Type B pancreatic cell (in vitro differentiated cells): ENCODE data around the gene DAAM2. TPM values are rescaled to one million over a fixed set of nuclear protein-coding genes. Genes with fewer than 3 reads are reported as not detected.

Experiments used
- DNase-seq: peaks from one replicate; pipeline ENCODE4 v3.0.0; 2021; ENCODE audit warnings: mixed read lengths; ENCODE audit not compliant: unreplicated experiment; ENCODE audit errors: extremely low spot score
- H3K27ac Mint-ChIP-seq: 2 replicates; pipeline ENCODE4 v1.8.0; 2021; ENCODE audit warnings: mild to moderate bottlenecking, mixed read lengths
- H3K27me3 Mint-ChIP-seq: 2 replicates; pipeline ENCODE4 v1.8.0; 2021; ENCODE audit warnings: mixed read lengths
- H3K36me3 Mint-ChIP-seq: 2 replicates; pipeline ENCODE4 v1.8.0; 2021; ENCODE audit warnings: mixed read lengths
- H3K4me1 Mint-ChIP-seq: one replicate; pipeline ENCODE4 v1.8.0; 2021; ENCODE audit warnings: mixed read lengths; ENCODE audit not compliant: unreplicated experiment
- H3K4me3 Mint-ChIP-seq: 2 replicates; pipeline ENCODE4 v1.8.0; 2021; ENCODE audit warnings: mild to moderate bottlenecking, mixed read lengths
- H3K9me3 Mint-ChIP-seq: 2 replicates; pipeline ENCODE4 v1.8.0; 2021; ENCODE audit warnings: mixed read lengths
- CTCF ChIP-seq: fragments of 200-600 bp; sonication (generic); conservative IDR thresholded peaks from 2 replicates; pipeline ENCODE4 v1.5.0; 2021; ENCODE audit warnings: antibody characterized with exemption, mild to moderate bottlenecking
- total RNA-seq: library from RNA; stranded (reverse); gene quantifications from 2 replicates; pipeline ENCODE4 v1.2.1, GENCODE V29; 2021; ENCODE audit warnings: low replicate concordance

Gene DAAM2
- total RNA-seq, 1 donor from 2014 or later = 22.6 TPM

- H3K4me1 Mint-ChIP-seq = peaks cover 13% of the 10 kb centered on the region
- no peak for DNase-seq
- H3K9me3 Mint-ChIP-seq = no peaks in the 10 kb centered on the region
- no peak overlapping the region for H3K27ac Mint-ChIP-seq
- H3K27me3 Mint-ChIP-seq = peaks cover 3% of the 10 kb centered on the region
- no peaks in the 10 kb centered on the region for H3K36me3 Mint-ChIP-seq
- no peak for TF ChIP-seq CTCF
- H3K4me3 Mint-ChIP-seq = no peak overlapping the region
Observed at GRCh38 chr6:39948199-39948791, 156.1 kb downstream of the DAAM2 start.

GRCh38 chr6:39950125-39950720 lies 158.0 kb downstream of the DAAM2 start:
- Mint-ChIP-seq H3K9me3 (no peaks in the 10 kb centered on the region), H3K27me3 (peaks cover 3% of the 10 kb centered on the region), H3K36me3 (no peaks in the 10 kb centered on the region), H3K4me3 (no peak overlapping the region), H3K4me1 (peaks cover 13% of the 10 kb centered on the region), H3K27ac (no peak overlapping the region)
- TF ChIP-seq CTCF = no peak
- no peak for DNase-seq

- Mint-ChIP-seq H3K27ac (no peak overlapping the region), H3K36me3 (no peaks in the 10 kb centered on the region), H3K4me1 (peaks cover 13% of the 10 kb centered on the region), H3K4me3 (no peak overlapping the region), H3K27me3 (peaks cover 3% of the 10 kb centered on the region), H3K9me3 (no peaks in the 10 kb centered on the region)
- no peak for TF ChIP-seq CTCF
- no peak for DNase-seq
Observed at GRCh38 chr6:39951191-39951590, 159.0 kb downstream of the DAAM2 start.

GRCh38 chr6:39951716-39952115 lies 159.5 kb downstream of the DAAM2 start:
- Mint-ChIP-seq H3K9me3 (no peaks in the 10 kb centered on the region), H3K36me3 (no peaks in the 10 kb centered on the region), H3K4me3 (no peak overlapping the region), H3K27me3 (peaks cover 3% of the 10 kb centered on the region), H3K4me1 (peaks cover 13% of the 10 kb centered on the region), H3K27ac (no peak overlapping the region)
- no peak for TF ChIP-seq CTCF
- no peak for DNase-seq

GRCh38 chr6:39952167-39952566 lies 160.0 kb downstream of the DAAM2 start:
- H3K36me3 Mint-ChIP-seq = no peaks in the 10 kb centered on the region
- no peak overlapping the region for H3K27ac Mint-ChIP-seq
- no peak for DNase-seq
- H3K27me3 Mint-ChIP-seq = peaks cover 3% of the 10 kb centered on the region
- H3K4me1 Mint-ChIP-seq = peaks cover 13% of the 10 kb centered on the region
- H3K4me3 Mint-ChIP-seq = no peak overlapping the region
- H3K9me3 Mint-ChIP-seq = no peaks in the 10 kb centered on the region
- TF ChIP-seq CTCF = no peak
